Stimulated activated naive CD8-positive, alpha-beta T cell treated with anti-CD3 and anti-CD28 coated beads, Interleukin-15, amount 100 ng/mL, for 72 hours (primary cell): Measurements from ENCODE around the gene SOBP.

Experiments
- ATAC-seq: fragments of 150-1000 bp; cut with Tn5 transposase; 2 replicates; pipeline ENCODE4 v1.10.0; 2021; ENCODE audit warnings: mild to moderate bottlenecking, moderate library complexity
- DNase-seq, 2 donors: peaks; one replicate each; pipeline ENCODE4 v3.0.0; 2021 to 2022
- H3K27ac Mint-ChIP-seq, 2 donors: one replicate each; pipeline ENCODE4 v1.8.0; 2022; ENCODE audit warnings: mild to moderate bottlenecking in 2 of 2, mixed read lengths in 2 of 2, moderate library complexity in 2 of 2
- H3K27me3 Mint-ChIP-seq: one replicate; pipeline ENCODE4 v1.8.0; 2022; ENCODE audit warnings: mixed read lengths
- H3K4me1 Mint-ChIP-seq: one replicate; pipeline ENCODE4 v1.8.0; 2022; ENCODE audit warnings: mild to moderate bottlenecking, mixed read lengths
- H3K4me3 Mint-ChIP-seq, 2 donors: one replicate each; pipeline ENCODE4 v1.8.0; 2022; ENCODE audit warnings: mild to moderate bottlenecking in 2 of 2, mixed read lengths in 2 of 2, moderate library complexity in 1 of 2
- H3K9me3 Mint-ChIP-seq, 2 donors: one replicate each; pipeline ENCODE4 v1.8.0; 2022; ENCODE audit warnings: mixed read lengths in 2 of 2

The SOBP gene

DNA sequence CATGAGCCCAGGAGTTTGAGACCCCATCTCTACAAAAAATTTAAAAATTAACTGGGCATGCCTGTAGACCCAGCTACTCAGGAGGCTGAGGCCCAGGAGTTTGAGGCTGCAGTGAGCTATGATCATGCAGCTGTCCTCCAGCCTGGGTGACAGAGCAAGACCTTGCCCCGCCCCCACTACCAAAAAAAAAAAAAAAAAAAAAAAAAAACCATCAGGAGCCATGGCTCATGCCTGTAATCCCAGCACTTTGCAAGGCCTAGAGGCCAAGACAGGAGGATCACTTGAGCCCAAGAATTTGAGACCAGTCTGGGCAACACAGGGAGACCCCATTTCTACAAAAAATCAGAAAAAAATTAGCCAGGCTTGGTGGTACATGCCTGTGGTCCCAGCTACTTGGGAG, 159.1 kb downstream of the SOBP start:
- Mint-ChIP-seq H3K27me3 (no peaks in the 10 kb centered on the region), H3K4me3 (no peak overlapping the region), H3K27ac (no peak overlapping the region), H3K4me1 (no peaks in the 10 kb centered on the region), H3K9me3 (peaks cover 0 to 4% of the 10 kb centered on the region in 2 donors)
- ATAC-seq (no peak), DNase-seq (no peak)

DNA sequence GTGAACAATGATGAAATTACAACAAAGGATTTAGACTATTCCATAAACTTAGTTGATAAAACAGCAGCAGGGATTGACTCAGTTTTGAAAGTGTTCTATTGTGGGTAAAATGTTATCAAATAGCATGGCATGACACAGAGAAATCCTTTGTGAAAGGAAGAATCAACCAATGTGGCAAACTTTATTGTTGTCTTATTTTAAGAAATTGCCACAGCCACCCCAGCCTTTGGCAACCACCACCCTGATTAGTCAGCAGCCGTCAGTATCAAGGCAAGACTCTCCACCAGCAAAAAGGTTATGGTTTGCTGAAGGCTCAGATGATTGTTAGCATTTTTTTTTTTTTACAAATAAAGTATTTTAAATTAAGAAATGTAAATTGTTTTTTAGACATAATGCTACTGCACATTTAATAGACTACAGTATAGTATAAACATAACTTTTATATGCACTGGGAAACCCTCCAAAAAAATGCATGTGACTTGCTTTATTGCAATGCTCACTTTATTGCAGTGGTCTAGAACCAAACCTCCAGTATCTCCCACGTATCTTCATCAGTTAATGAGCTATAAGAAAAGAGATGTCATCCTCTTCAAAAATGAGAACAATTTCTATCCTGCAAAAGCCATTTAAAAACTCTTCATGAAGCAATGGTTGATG, 162.7 kb downstream of the SOBP start:
- Mint-ChIP-seq H3K27ac (no peak overlapping the region), H3K4me1 (peaks cover 26% of the 10 kb centered on the region), H3K9me3 (peaks cover 0 to 4% of the 10 kb centered on the region in 2 donors), H3K27me3 (no peaks in the 10 kb centered on the region), H3K4me3 (no peak overlapping the region)
- DNase-seq: no peak
- ATAC-seq: no peak

DNA sequence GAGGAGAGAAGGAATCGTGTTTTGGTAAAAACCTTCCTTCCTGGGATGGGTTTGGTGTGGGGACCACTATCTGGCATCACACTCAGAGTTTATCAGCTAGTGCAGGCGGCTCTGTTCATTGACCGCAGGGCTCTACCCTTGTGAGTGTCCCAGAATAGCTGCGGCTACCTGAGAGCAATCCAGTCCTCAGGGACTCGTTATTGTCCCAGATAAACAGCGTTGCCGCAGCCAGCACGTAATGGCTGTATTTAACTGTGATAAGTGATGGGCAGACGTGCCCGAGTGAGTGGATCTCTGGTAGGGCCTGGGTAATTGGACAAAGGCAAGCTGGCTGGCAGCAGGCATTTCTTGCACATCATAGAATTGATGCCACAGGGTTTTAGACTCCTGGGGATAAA, 163.3 kb downstream of the SOBP start:
- ATAC-seq (no peak), DNase-seq (no peak)
- Mint-ChIP-seq H3K9me3 (peaks cover 0 to 4% of the 10 kb centered on the region in 2 donors), H3K4me1 (peaks cover 31% of the 10 kb centered on the region), H3K27ac (no peak overlapping the region), H3K27me3 (no peaks in the 10 kb centered on the region), H3K4me3 (no peak overlapping the region)

DNA sequence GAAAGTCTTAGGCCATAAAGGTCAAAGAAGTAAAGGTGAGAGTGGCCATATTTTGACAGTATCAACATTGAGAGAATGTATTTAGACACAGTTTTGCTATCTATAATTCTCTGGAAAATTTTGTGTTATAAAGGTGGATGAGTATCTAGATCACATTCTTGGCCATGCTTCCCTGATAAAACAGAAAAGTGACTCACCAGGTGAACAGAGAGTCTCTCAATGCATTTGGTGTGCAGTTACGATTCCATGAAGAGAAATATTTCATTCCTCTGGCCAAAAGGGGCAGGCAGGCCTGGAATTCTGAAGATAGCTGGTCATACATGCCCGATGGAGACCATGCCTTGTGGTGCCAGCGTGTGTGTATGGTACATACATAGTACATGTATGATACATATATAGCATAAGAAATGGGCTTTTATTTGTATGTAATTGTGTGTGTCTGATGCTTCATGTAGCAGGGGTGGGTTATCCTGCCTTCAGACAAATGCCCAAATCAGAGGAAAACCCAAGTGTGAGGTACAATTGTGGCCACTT, 164.0 kb downstream of the SOBP start:
- peaks cover 38% of the 10 kb centered on the region for H3K4me1 Mint-ChIP-seq
- no peak overlapping the region for H3K27ac Mint-ChIP-seq
- H3K27me3 Mint-ChIP-seq: no peaks in the 10 kb centered on the region
- ATAC-seq (no peak), DNase-seq (no peak)
- no peak overlapping the region for H3K4me3 Mint-ChIP-seq
- peaks cover 0 to 4% of the 10 kb centered on the region in 2 donors for H3K9me3 Mint-ChIP-seq

DNA sequence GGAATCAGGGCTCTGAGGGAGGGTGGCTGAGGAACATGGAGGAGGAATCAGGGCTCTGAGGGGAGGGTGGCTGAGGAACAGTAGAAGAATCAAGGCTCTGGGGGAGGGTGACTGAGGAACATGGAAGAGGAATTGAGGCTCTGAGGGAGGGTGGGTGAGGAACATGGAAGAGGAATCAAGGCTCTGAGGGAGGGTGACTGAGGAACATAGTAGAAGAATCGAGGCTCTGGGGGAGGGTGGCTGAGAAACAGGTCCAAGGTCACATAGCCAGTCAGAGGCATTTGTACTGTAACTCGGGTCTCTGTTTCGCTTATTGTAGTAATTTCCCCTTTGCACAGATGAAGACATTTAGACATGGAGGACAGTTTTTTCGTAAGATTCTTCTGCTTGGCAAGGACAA, 164.8 kb downstream of the SOBP start:
- Mint-ChIP-seq H3K27ac (no peak overlapping the region), H3K27me3 (no peaks in the 10 kb centered on the region), H3K9me3 (peaks cover 0 to 4% of the 10 kb centered on the region in 2 donors), H3K4me1 (peaks cover 44% of the 10 kb centered on the region), H3K4me3 (no peak overlapping the region)
- ATAC-seq (no peak), DNase-seq (no peak)

DNA sequence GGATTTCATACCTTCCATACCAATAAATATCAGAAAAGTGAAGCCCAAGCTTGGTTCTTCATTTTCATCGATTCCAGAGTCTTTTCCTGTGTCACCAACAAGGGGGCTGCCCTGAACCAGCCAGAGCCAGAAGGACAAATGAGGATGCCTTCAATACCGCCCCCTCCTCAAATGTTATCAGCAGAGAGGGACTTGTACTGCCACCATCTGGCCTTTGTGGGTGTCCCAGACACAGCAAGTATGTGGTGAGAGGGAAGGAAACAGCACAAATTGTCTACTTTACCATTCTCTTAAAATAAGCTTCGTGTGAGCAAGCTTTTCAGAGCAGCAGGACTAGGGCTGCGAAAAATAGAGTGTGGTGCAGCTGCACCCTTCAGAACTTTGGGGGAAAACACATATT, 165.3 kb downstream of the SOBP start:
- DNase-seq: no peak
- peaks cover 0 to 4% of the 10 kb centered on the region in 2 donors for H3K9me3 Mint-ChIP-seq
- peaks cover 44% of the 10 kb centered on the region for H3K4me1 Mint-ChIP-seq
- H3K27me3 Mint-ChIP-seq: no peaks in the 10 kb centered on the region
- ATAC-seq: no peak
- no peak overlapping the region for H3K27ac Mint-ChIP-seq
- no peak overlapping the region for H3K4me3 Mint-ChIP-seq

DNA sequence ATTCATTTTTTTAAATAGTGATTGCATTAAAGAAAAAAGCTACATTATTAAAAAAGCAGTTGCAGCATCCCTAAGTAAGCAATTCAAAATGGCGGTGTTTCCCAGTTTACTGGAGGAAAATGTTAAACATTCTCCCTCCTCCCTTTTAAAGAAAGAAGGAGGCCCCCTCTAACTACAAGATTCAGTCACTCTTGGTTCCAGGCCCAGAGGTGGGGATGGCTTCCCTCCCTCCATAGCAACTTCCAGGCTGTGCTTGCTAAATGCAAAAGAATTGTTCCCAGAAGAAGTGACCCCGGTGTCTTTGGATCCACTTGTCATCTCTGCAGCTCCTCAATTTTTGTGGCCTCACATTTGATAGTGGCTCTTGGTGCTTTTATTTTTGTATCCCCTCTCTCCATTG, 165.9 kb downstream of the SOBP start:
- Mint-ChIP-seq H3K27ac (no peak overlapping the region), H3K4me3 (no peak overlapping the region)

DNA sequence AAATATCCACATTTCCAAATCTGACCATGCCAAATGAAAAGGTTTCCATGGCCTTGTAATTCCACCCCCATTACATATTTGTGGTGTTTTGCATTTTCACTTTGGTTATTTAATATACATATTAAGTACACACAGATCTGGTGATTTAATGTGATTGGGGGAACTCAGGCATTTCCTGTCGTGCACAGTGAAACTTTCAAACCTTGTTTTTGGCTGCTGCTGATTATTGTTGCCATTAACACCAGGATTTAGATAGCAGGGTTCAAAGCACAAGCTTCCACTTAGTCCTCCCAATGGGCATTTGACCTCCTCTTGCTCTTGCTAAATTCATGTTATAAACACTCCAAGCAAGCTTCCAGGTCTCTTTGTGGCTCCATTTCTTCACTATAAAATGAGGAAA, 166.5 kb downstream of the SOBP start:
- ATAC-seq: no peak
- Mint-ChIP-seq H3K4me3 (no peak overlapping the region), H3K27ac (no peak overlapping the region), H3K27me3 (no peaks in the 10 kb centered on the region), H3K9me3 (peaks cover 0 to 4% of the 10 kb centered on the region in 2 donors), H3K4me1 (peaks cover 52% of the 10 kb centered on the region)
- DNase-seq: no peak

More for the DNA sequence above, 165.9 kb downstream of the SOBP start:
- DNase-seq: no peak
- Mint-ChIP-seq H3K27me3 (no peaks in the 10 kb centered on the region), H3K9me3 (peaks cover 0 to 4% of the 10 kb centered on the region in 2 donors), H3K4me1 (peaks cover 47% of the 10 kb centered on the region)
- no peak for ATAC-seq

DNA sequence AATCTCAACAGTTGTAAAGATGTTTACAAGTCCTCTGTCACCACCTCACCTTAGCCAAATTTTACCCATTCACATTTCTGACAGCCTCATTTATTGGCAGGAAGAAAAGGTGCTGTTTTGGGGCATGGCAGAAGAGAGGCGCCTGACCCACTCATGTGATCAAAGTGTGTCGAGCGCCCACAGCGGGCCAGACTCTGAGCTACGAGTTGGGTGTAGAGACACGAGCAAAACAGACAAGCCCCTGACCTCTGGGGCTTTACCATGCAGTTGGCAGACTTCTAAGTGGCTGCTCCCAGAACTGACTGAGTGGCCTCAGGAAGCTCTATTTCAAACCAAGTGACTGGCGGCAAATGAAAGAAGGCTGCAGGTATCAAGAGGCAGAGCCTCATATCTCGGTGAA, 167.0 kb downstream of the SOBP start:
- Mint-ChIP-seq H3K27ac (peak overlapping the region in 1 of 2 donors; percentile 19), H3K4me1 (peaks cover 56% of the 10 kb centered on the region), H3K4me3 (peak overlapping the region in 1 of 2 donors; percentile 22), H3K9me3 (peaks cover 0 to 4% of the 10 kb centered on the region in 2 donors), H3K27me3 (no peaks in the 10 kb centered on the region)
- DNase-seq: no peak
- no peak for ATAC-seq

DNA sequence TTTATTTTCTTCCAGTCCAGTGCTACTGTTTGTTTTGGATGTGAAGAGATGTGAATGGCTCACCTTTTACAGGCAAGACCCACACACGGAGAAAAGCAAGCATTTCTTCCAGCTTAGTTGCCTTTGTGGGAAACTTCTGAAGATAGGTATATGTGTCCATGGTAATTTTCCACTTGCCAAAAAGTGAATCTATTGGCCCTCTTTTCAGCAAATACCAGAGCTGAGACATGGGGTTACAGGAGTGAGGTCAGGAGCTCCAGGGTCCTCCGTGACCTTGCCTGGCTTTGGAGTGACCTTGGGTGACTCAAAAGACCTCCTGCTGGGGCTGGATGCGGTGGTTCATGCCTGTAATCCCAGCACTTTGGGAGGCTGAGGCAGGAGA, 167.4 kb downstream of the SOBP start:
- Mint-ChIP-seq H3K4me3 (peak overlapping the region; percentile 63 to 66), H3K27me3 (no peaks in the 10 kb centered on the region), H3K9me3 (no peaks in the 10 kb centered on the region), H3K4me1 (peaks cover 56% of the 10 kb centered on the region), H3K27ac (peak overlapping the region in 1 of 2 donors; percentile 6)
- no peak for ATAC-seq
- no peak for DNase-seq

DNA sequence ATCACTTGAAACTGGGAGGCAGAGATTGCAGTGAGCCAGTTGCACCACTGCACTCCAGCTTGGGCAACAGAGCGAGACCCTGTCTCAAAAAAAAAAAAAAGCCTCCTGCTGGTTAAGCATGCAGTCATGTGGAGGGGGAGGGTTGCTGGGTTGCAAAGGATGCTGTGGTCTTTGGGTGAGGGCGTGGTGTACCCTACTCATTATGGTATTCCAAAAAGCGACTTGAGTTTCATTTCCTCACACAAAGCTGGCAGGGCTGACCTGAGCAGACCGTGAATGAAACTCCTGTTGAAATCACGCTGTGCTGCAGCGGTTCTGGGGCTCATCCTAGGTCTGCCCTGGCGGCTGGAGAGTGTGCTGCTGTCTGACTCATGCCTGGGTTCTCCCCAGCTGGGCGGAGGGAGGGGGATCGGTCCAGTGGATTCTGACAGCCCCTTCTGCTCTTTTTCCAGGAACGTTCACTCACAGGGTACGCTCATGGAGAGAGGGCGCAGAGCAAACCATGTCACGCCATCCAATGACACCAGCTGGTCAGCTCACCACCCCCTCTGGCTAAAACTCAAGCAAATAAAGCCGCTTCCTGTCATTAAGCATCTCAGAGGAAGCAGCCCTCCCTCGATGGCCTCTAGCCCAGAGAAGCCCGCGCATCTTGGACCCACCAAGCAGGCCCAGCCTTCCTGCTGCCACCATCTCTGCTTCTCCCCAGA, 168.0 kb downstream of the SOBP start:
- peaks cover 56% of the 10 kb centered on the region for H3K4me1 Mint-ChIP-seq
- H3K4me3 Mint-ChIP-seq: peak overlapping the region; percentile 63 to 66
- ATAC-seq: peak; percentile 97
- H3K27ac Mint-ChIP-seq: peak overlapping the region in 1 of 2 donors; percentile 23
- DNase-seq: peak; percentile 60 to 87
- no peaks in the 10 kb centered on the region for H3K9me3 Mint-ChIP-seq
- H3K27me3 Mint-ChIP-seq: no peaks in the 10 kb centered on the region

DNA sequence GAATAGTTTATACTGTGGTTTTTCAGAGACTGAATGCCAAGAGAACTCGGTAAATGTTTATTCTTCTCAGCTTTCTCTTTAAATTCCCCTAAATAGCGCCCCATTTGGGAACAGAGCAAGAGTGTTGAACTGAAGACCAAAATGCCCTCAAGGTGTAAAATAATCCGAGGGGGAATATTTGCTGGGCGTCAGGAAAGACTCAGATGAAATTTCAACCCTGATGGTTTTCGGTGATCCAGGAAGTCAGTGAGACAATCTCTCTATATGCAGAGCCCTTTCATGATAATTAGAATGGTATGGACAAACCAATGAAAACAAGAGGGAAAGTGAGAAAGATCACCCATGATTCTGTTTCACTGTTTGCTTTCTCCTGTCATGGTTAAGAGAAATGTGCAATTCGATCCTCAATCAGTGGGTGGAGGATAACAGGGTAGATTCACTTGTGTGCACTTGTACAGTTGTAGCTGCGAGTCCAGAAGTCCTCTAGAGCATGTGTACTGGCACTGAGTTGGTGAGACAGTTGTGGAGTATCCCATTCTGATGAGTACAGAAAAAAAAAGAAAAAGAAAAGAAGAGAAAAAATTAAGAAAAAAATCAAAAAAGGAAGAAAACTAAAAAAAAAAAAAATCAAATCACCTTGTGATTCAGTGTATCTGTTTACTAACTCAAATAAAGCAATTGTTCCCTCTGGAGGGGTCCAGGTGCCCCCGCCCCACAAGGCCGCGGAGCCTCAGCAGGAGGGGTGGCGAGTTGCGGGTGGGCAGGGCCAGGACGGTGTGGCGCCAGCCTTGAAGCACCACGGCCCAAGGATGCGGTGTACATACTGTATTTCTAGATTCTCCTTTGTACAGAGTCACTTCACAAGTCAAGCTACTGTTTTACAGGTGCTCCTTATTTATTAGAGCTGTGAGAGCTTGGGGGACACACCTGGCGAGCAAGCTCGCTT, 169.3 kb downstream of the SOBP start:
- H3K9me3 Mint-ChIP-seq: no peaks in the 10 kb centered on the region
- H3K27me3 Mint-ChIP-seq: peaks cover 7% of the 10 kb centered on the region
- H3K4me3 Mint-ChIP-seq: peak overlapping the region in 1 of 2 donors; percentile 63
- no peak overlapping the region for H3K27ac Mint-ChIP-seq
- H3K4me1 Mint-ChIP-seq: peaks cover 55% of the 10 kb centered on the region
- no peak for ATAC-seq
- no peak for DNase-seq

DNA sequence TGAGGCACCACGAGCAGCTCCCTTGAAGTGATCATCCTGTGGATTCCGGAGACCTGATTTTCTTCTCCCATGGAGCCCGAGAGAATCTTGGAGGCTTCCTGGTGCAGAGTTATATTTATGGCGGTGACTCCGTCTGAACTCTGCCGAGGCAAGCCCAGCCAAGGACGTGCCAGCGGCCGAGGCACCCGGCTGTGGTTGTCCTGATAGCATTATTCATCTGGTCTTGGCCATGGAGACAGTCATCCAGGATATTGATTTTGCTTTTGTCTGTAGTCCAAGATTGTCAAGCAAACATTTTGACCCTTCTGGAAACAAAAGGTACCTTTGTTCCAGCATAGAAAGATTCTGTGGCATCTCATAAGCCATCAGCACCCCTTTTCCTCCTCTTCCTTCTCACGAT, 170.9 kb downstream of the SOBP start:
- Mint-ChIP-seq H3K4me3 (no peak overlapping the region), H3K27me3 (peaks cover 7% of the 10 kb centered on the region), H3K27ac (no peak overlapping the region), H3K4me1 (peaks cover 54% of the 10 kb centered on the region), H3K9me3 (no peaks in the 10 kb centered on the region)
- DNase-seq: no peak
- no peak for ATAC-seq

DNA sequence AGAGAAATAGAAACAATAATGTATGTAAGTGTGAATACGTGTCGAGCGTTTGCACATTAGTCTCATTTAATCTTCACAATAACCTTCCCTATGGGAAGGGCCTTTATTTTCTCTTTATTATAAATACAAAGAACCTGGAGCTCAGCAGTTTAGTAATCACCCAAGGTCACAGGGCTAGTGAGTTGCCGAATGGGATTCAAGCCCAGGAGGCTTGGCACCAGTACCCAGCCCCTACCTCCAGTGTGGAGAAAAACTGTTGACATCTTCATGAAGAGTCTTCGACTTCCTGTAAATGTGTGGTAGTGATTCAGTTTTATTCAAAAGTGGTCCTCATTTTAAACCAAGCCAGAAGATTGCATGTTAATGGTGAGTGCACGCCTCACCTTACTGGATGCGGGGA, 171.4 kb downstream of the SOBP start:
- DNase-seq: no peak
- no peak for ATAC-seq
- no peaks in the 10 kb centered on the region for H3K9me3 Mint-ChIP-seq
- no peak overlapping the region for H3K4me3 Mint-ChIP-seq
- no peak overlapping the region for H3K27ac Mint-ChIP-seq
- peaks cover 49% of the 10 kb centered on the region for H3K4me1 Mint-ChIP-seq
- H3K27me3 Mint-ChIP-seq: peaks cover 7% of the 10 kb centered on the region

DNA sequence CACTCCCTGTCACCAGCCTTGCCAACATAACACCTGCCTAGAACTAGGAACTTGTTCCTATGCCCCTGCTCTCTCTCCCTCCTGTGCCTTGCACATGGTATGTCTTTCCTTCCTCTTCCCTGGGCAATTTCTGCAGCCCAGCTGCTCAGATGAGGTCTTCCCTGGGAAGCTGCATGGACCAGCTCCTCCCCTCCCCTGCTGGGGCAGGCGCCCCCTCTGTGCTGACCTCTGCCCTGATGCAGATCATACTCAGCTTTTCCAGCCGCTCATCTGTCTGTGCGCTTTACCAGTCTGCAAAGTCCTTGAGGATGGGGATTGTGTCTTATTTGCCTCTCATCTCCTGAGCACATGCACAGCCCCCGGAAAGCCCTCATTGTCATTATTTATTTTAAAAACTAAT, 172.4 kb downstream of the SOBP start:
- DNase-seq: no peak
- Mint-ChIP-seq H3K4me1 (peaks cover 39% of the 10 kb centered on the region), H3K9me3 (no peaks in the 10 kb centered on the region), H3K27ac (no peak overlapping the region), H3K4me3 (no peak overlapping the region), H3K27me3 (peaks cover 7% of the 10 kb centered on the region)
- ATAC-seq: no peak
